GM13976 (cell line): Measurements from ENCODE around the gene YTHDF1.

Experiments used
- DNase-seq: peaks from one replicate; pipeline ENCODE4 v3.0.0; 2012; ENCODE audit warnings: low spot score
- CTCF ChIP-seq: IDR thresholded peaks from 2 replicates; pipeline ENCODE4 v1.5.1; 2012; ENCODE audit warnings: borderline replicate concordance, mild to moderate bottlenecking; ENCODE audit not compliant: insufficient read depth; ENCODE audit errors: extremely low read depth, missing control alignments, control extremely low read depth
- in situ Hi-C: fragments of 300-500 bp; cut with MboI; formaldehyde crosslinking; loops from one replicate; pipeline ENCODE4 v1.12.0; 2022; ENCODE audit warnings: low sequenced_read_pairs, mixed read lengths, inconsistent platforms; ENCODE audit not compliant: unreplicated experiment

The YTHDF1 gene

DNA sequence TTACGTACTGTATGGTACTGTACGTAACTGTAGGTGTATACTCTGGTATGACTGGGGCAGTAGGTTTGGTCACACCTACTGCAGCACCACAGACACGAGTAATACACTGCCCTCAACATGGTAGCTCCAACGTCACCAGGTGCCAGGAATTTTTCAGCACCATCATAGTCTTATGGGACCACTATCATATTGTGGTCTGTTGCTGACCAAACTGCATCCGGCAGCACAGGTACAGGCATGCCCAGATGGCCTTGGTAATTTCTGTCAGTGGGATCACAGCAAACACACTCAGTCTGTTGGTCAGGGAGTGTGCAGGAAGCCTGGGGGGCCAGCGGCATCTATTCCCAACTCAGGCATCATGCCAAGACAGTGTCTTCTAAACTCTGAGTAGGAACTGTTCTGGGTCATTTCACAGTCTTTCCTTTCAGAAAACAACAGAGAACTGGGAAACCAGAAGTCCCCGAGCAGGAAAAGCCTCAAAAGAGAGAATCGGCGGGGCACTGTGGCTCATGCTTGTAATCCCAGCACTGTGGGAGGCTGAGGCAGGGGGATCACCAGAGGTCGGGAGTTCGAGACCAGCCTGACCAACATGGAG, 5.8 kb downstream of the YTHDF1 start:
- no peak for DNase-seq
- in situ Hi-C loops = no loop called here
- TF ChIP-seq CTCF = no peak

DNA sequence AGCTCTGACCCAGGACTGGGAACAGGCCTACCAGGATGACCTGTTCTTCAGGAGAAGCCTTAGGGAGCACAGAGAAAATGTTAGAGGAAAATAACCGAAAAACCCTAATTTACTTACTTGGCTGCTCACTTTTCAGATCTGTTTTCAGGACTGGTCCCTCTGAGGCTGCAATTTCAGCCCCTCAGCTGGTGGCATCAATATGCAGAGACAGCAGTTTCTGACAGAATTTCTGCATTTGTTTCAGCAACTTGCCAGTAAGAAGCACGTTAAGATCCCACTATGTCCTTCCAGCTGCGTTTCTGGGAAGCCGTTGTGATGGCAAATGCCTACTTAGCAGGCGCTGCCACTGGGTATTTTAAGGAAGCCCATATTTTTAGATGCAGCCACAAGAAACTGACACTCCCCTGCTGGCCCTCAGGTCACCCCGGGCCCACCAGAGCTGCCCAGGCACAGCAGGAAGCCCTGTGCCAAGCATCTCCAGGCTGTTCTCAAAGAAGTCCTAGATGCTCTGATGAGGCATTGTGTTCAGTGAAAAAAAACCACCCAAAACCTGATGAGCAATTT, 7.5 kb downstream of the YTHDF1 start:
- no peak for TF ChIP-seq CTCF
- in situ Hi-C loops = no loop called here
- DNase-seq = no peak

DNA sequence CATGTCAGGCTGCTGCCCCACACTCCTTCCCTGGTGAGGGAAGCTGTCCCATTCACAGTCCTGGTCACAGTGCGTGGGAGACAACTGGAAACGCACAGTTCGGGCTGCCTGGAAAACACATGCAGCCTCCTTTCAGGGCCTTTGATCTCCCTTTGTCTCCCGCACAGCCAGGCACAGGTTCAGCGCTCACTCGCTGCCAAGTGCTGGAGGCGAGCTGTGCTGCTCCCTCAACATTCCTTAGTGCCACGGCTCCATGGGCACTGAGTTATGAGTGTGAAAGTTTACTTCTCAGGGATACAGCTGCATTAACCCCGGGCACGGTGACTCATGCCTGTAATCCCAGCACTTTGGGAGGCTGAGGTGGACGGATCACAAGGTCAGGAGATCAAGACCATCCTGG, 9.1 kb downstream of the YTHDF1 start:
- no peak for TF ChIP-seq CTCF
- in situ Hi-C loops = no loop called here
- DNase-seq = no peak

- in situ Hi-C loops = no loop called here
- no peak for DNase-seq
- TF ChIP-seq CTCF = no peak
These were observed 10.0 kb downstream of the YTHDF1 start for GRCh38 chr20:63205896-63206295.

GRCh38 chr20:63204362-63204761, 11.6 kb downstream of the YTHDF1 start:
- TF ChIP-seq CTCF = no peak
- in situ Hi-C loops = no loop called here

DNA sequence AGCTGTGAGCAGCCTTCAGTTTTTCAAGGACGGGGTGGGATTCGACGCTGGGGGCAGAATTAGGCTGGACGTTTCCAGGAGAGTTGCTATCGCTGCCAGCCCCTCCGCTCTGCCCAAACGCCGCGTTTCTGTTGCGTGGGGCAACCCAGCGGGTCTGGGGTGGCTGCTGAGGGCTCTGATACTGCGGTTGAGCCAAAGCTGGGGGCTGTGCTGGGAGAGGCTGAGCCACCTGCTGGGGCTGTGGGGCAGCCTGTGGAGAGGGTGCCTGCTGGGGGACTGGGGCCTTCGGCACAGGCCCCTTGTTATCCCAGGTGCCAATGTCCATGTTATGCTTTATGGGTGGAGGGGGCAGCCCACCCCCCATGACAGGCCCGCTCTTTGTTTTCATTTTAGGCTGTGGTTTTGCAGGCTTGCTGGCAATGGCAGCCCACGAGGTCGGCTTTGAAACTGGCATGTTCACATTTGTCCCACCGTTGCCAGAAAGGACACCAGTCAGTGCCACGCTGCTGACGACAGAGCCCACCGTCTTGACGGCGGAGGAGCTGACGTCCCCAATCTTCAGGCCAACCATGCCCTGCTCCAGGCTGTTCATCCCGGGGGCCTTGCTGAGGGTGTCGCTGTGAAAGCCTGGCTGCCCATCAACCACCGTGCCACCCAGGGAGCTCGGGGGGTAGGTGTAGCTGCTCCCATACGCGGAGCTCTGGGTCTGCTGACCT, 13.0 kb downstream of the YTHDF1 start:
- in situ Hi-C loops = no loop called here
- no peak for TF ChIP-seq CTCF

More at GRCh38 chr20:63204362-63204761, 11.6 kb downstream of the YTHDF1 start:
- DNase-seq = no peak

GRCh38 chr20:63202021-63202420, 13.9 kb downstream of the YTHDF1 start:
- no peak for DNase-seq
- in situ Hi-C loops = no loop called here
- TF ChIP-seq CTCF = no peak

More for the DNA sequence above, 13.0 kb downstream of the YTHDF1 start:
- no peak for DNase-seq
